ENCODE measurements around the gene LEP.

LEP gene

GRCh38 chr7:128299109-128299607, 58.1 kb downstream of the LEP start:
- no peak for TF ChIP-seq CTCF (IDR thresholded peaks at IDR 0.05; ENCODE audit: low read depth, low read length, missing control alignments)
- no peak for DNase-seq (ENCODE audit: extremely low read depth, low read depth)
- H3K4me3 ChIP-seq (replicated peaks; ENCODE audit: low read depth, low read length), result no peak overlapping the region

GRCh38 chr7:128302139-128302538, 61.1 kb downstream of the LEP start:
- no peak for TF ChIP-seq CTCF (IDR thresholded peaks at IDR 0.05; ENCODE audit: low read depth, low read length, missing control alignments)
- H3K4me3 ChIP-seq (replicated peaks; ENCODE audit: low read depth, low read length), result no peak overlapping the region
- no peak for DNase-seq (ENCODE audit: extremely low read depth, low read depth)

GRCh38 chr7:128303133-128303532, 62.1 kb downstream of the LEP start:
- H3K4me3 ChIP-seq (replicated peaks; ENCODE audit: low read depth, low read length), result no peak overlapping the region
- DNase-seq (ENCODE audit: extremely low read depth, low read depth), result no peak
- TF ChIP-seq CTCF (IDR thresholded peaks at IDR 0.05; ENCODE audit: low read depth, low read length, missing control alignments), result no peak

- no peak overlapping the region for H3K4me3 ChIP-seq (replicated peaks; ENCODE audit: low read depth, low read length)
- DNase-seq (ENCODE audit: extremely low read depth, low read depth), result no peak
- TF ChIP-seq CTCF (IDR thresholded peaks at IDR 0.05; ENCODE audit: low read depth, low read length, missing control alignments), result no peak
These were observed 62.6 kb downstream of the LEP start for GRCh38 chr7:128303643-128304042.

- no peak overlapping the region for H3K4me3 ChIP-seq (replicated peaks; ENCODE audit: low read depth, low read length)
- DNase-seq (ENCODE audit: extremely low read depth, low read depth), result no peak
- no peak for TF ChIP-seq CTCF (IDR thresholded peaks at IDR 0.05; ENCODE audit: low read depth, low read length, missing control alignments)
These were observed 63.1 kb downstream of the LEP start for GRCh38 chr7:128304212-128304611.

GRCh38 chr7:128307061-128307460, 66.0 kb downstream of the LEP start:
- no peak for DNase-seq (ENCODE audit: extremely low read depth, low read depth)
- TF ChIP-seq CTCF (IDR thresholded peaks at IDR 0.05; ENCODE audit: low read depth, low read length, missing control alignments), result no peak

More at GRCh38 chr7:128307061-128307460, 66.0 kb downstream of the LEP start:
- no peak overlapping the region for H3K4me3 ChIP-seq (replicated peaks; ENCODE audit: low read depth, low read length)
